Dermis blood vessel endothelial cell (primary cell): Measurements from ENCODE around the gene GTF2I. TPM values are rescaled to one million over a fixed set of nuclear protein-coding genes. Genes with fewer than 3 reads are reported as not detected.
"Not testable (repeated sequence)": the region's sequence is repeated elsewhere in the genome, so short reads cannot be mapped to it uniquely, and the experiment has no call there.

Experiments
- DNase-seq: peaks from one replicate; pipeline ENCODE4 v3.0.0; 2010
- total RNA-seq: library from RNA; depleted of rRNA; stranded (reverse); fragments of >200 nt; gene quantifications from 2 replicates; pipeline ENCODE4 v1.2.3, GENCODE V29; 2014

Gene GTF2I
- total RNA-seq, 1 donor from 2014 or later = 142 TPM

GRCh38 chr7:74656837-74657691, 454 bp upstream of the GTF2I start:
- DNase-seq = peak; percentile 98

- DNase-seq = peak; percentile 97
Observed at GRCh38 chr7:74658178-74659004, 873 bp downstream of the GTF2I start.

- not testable (repeated sequence) for DNase-seq
Observed at GRCh38 chr7:74660202-74660601, 2.7 kb downstream of the GTF2I start.

GRCh38 chr7:74661836-74662794, 4.6 kb downstream of the GTF2I start:
- DNase-seq = peak; percentile 5

GRCh38 chr7:74665296-74665938, 7.9 kb downstream of the GTF2I start:
- no peak for DNase-seq

GRCh38 chr7:74667013-74667412, 9.5 kb downstream of the GTF2I start:
- not testable (repeated sequence) for DNase-seq

GRCh38 chr7:74667520-74667919, 10.0 kb downstream of the GTF2I start:
- not testable (repeated sequence) for DNase-seq

- no peak for DNase-seq
Observed at GRCh38 chr7:74671602-74672001, 14.1 kb downstream of the GTF2I start.

- DNase-seq = peak; percentile 9
Observed at GRCh38 chr7:74672343-74672915, 14.9 kb downstream of the GTF2I start.

- DNase-seq = no peak
Observed at GRCh38 chr7:74674166-74674565, 16.6 kb downstream of the GTF2I start.

GRCh38 chr7:74682829-74683228, 25.3 kb downstream of the GTF2I start:
- DNase-seq = no peak

- DNase-seq = no peak
Observed at GRCh38 chr7:74683799-74684198, 26.3 kb downstream of the GTF2I start.

GRCh38 chr7:74684473-74684872, 27.0 kb downstream of the GTF2I start:
- no peak for DNase-seq

- no peak for DNase-seq
Observed at GRCh38 chr7:74684921-74685320, 27.4 kb downstream of the GTF2I start.

- no peak for DNase-seq
Observed at GRCh38 chr7:74690474-74690873, 33.0 kb downstream of the GTF2I start.

GRCh38 chr7:74704419-74704818, 46.9 kb downstream of the GTF2I start:
- DNase-seq = not testable (repeated sequence)

- DNase-seq = no peak
Observed at GRCh38 chr7:74707238-74707637, 49.7 kb downstream of the GTF2I start.

GRCh38 chr7:74708569-74709275, 51.2 kb downstream of the GTF2I start:
- no peak for DNase-seq

GRCh38 chr7:74709880-74710671, 52.6 kb downstream of the GTF2I start:
- DNase-seq = no peak

GRCh38 chr7:74713567-74713966, 56.0 kb downstream of the GTF2I start:
- no peak for DNase-seq
